HG02970 (cell line): ENCODE results near the gene TBL1Y.
"Not testable (repeated sequence)": the region's sequence is repeated elsewhere in the genome, so short reads cannot be mapped to it uniquely, and the experiment has no call there.

Experiments used
- ATAC-seq: cut with Tn5 transposase; IDR thresholded peaks from one replicate; pipeline ENCODE4 v1.9.1; 2021; ENCODE audit warnings: mild to moderate bottlenecking, moderate library complexity, moderate number of reproducible peaks; ENCODE audit not compliant: unreplicated experiment, low FRiP score

The TBL1Y gene

DNA sequence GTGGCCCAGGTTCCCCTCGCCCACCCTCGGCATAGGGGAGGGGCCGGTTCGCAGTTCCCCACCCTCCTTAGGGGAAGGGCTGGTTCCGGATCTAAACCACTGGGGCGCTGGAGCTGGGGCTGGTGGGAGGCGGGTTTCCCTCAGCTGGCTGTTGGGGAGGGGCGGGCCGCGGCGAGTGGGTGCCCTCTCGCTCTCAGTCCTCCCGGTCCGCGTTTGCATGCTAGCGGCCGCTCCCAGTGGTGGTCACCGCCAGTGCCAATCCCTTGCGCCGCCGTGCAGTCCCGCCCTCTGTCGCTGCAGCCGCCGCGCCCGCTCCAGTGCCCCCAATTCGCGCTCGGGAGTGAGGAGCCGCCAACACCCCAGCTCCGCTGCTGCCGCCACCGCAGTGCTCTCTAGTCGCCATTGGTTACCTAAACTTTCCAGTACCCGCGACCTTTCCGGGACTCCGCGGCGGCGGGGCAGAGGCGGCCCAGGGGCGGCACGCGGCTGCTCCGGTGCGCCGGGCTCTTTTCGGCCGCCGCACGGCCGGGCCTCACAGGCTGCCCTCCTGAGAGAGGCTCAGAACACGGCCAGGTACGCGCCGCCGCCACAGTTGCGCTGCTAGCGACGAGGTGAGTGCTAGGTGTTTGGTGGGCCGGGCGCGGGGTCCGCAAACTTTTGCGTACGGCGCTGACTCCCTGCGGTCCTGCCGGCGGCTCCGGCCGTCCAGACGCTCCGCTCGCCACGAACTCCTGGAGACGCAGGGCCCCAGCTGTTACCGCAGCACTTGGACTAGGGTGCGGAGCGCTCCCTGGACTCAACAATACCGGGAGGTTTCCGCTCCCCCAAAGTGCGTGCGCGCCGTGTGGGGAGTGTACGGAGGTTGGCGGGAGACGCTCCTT is at the start of gene TBL1Y:
TBL1Y (plus strand) TSS at position 326 of the 881 bp plus-strand sequence. CDS start 114,388 bp downstream, outside the sequence.
- no peak for ATAC-seq

DNA sequence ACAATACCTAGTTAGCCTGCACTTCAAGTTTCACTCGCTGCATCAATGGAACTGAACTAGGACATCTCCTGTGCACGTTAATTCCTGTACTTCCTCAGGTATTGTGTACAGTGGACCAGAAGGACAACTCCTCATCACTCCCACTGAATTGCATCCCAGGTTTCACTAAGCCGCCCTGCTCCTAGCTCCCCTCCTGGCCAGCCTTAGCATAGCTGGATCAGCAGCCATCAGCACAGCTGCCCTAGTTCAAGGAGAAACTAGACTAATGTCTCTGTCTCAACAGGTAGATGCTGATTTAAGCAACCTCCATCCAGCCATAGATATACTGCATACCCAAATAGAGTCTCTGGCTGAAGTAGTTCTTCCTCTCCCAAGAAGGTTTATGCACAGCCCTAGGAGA is 16.0 kb upstream of the TBL1Y start:
- ATAC-seq: no peak

DNA sequence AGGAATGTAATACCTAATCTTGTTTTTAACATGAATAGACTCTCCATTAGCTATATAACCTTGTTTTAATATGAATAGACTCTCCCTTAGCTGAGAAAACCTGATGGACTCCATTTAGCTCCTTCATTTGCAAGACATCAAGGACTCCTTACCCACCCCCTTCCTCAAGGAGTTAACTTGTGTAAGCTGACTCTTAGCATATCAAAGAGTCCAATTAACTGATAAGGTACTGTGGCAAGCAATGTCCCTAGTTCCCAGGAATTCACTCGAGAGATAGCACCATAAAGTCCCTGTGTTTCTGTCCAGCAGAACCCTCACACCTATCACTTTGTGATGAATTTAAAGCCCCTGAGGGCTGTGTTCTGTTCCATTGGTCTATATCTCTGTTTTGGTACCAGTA is 15.3 kb upstream of the TBL1Y start:
- ATAC-seq: no peak

DNA sequence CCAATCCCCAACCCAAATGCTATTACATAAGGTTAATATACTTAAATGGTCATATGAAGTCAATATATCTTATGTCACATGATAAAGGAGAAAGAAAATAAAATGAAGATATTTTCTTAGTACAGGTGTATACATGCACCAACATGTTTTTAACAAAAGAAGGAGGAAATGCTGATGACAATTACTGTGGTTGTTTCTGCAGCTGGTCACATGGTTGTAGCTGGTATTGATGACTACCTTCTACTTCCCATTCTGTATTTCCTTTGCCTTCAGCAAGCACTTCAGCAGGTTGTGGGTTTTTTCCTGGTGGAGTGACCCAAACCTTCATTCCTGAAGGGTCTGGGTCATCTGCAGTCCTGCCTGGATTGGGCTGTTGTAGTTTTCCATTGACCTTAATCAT is 8.4 kb upstream of the TBL1Y start:
- ATAC-seq: not testable (repeated sequence)

DNA sequence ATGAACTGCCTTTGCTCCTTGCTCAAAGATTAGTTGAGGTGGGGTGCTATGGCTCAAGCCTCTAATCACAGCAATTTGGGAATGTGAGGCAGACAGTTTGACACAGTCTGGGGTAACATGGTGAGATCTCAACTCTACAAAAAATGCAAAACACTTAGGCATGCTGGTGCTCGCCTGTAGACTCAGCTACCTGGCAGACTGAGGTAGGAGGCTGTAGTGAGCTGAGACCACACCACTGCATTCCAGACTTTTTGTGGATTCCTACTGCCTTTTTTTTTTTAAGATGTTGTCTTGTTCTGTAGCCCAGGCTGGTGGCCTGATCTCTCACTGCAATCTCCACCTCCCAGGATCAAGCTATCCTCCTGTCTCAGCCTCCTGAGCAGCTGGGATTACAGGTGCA is 2.9 kb upstream of the TBL1Y start:
- ATAC-seq: no peak

DNA sequence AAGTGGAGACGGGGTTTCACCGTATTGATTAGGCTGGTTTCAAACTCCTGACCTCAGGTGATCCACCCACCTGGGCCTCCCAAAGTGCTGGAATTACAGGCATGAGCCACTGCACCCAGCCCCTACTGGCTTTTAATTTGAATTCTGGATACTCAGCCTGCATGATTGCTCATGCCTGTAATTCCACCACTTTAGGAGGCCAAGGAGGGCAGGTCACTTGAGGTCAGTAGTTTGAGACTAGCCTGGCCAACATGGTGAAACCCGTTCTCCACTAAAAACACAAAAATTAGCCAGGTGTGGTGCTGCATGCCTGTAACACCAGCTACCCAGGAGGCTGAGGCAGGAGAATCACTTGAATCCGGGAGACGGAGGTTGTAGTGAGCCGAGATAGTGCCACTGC is 2.5 kb upstream of the TBL1Y start:
- ATAC-seq: not testable (repeated sequence)

DNA sequence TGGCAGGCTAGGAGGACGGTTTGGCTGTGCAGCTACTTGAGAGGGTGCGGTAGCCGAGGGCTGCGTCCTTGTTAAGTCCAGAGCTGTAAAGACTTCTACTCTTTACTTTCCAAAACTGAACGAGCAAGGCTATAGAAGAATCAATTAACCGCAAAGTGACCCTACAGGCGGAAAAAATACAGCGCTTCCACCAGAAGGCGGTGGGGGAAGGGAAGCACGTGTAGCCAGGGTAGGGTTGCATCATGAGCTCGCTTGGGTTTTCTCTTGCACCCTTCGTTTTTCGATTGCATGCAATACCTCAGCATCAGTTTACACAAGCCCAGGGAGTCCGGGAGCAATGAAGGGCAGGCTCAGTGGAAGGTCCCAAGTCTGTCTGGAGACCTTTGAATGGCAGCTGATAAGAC is 1.4 kb upstream of the TBL1Y start:
- ATAC-seq: no peak

DNA sequence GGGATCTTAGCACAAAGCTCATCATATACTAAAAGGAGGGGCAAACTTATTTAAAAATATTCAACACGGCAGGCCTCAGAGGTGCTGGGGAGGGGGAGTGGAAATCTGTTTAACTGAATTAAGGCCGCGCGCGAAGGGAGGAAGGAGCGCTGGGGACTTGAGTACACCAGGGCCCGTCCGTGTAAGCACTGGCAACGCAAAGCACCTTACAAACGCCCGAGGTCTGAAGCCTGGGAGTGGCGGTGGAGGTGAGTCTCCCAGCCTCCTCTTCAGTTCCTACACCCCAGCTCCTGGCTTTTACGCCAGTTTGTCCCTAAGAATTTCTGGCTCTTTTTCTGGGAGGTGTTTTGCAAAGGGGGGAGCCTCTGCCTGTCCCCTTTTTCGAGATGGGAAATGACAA is 641 bp upstream of the TBL1Y start:
- ATAC-seq: no peak

DNA sequence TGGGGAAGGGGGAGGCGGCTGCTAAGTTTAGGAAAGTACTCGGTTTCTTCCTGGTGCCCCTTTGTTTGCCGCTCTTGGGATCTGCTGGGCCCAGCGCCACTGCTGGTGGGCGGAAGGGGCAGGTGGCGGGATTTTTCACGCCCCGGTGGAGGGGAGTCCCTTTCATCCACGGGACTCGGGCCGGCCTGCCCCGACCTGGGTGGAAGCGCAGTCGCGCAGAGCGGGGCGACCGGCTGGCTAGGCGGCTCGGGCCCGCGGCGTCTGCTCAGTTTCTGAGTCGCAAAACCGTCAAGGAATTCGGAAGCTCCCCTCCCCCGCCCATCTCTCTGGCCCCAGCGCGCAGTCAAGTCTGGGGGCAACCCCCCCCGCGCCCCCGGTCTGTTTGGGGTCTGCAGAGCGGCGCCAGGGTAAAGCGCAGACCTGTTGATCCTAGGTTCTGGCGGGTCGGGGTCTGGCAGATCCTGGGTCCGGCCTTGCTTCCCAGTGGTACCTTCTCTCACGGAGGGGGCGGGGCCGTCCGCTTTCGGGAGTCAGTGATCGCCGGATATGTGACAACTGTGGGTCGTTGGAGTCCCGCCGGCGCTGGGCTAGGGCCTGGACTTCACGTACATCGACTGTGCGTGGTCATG is 870 bp downstream of the TBL1Y start, which contains the start of gene AMELY:
AMELY (minus strand) TSS at position 500 of the 629 bp plus-strand sequence. CDS start 39,144 bp downstream, outside the sequence.
- no peak for ATAC-seq

DNA sequence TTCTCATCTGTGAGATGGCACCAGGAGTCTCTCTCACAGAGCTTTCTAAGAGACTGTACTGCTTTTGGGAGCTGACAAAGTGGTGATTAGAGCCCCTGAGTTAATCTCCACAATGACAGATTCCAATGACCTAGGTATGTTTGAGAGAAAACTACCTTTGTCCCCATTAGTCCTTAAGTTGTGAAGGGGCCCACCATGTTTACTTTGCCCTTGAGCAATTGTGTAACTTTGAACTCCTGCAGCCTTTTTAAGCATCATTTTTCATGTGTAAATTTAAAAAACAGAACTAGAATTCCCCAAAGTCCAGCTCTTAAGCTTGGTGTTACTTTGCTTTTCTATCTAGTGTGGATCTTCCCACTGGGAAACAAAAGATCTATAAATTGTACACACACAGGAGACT is 2.9 kb downstream of the TBL1Y start:
- no peak for ATAC-seq

DNA sequence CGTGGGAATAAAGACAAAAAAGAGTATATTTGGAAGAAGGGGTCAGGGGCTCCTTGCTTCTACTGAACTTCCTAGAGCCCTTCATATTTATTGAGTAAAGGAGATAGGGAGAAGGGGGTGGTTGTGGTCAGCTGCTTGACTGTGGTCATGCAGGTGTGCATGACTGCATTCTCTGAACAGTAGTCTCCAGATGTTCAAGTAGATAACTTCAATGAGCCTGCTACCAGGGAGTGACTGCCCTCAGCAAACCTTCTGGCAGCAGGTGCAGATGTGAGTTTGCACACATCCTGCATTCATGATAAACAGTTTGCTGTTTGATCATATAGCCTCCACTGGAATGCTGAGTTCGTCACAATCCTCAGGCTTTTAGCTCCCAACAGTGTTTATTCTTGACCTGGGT is 10.6 kb downstream of the TBL1Y start:
- no peak for ATAC-seq

DNA sequence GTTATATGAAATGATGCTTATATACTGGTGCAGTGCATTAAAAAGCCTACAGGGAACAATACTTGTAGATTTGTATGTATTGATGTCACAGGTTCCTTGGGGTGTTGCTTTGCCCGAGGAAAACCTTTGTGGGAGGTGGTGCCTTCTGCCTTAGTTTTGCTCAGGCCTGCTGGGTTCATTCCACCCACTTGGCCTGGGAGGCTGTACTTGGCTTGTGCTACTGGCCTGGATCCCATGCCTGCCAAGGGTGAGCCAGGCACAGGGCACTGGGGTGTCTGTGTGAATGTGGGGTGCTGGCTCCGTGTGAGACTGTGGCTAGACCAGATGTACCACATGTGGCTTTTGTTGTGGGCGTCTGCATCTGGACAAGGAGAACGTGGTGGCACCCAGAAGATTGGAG is 17.8 kb downstream of the TBL1Y start:
- ATAC-seq: no peak

DNA sequence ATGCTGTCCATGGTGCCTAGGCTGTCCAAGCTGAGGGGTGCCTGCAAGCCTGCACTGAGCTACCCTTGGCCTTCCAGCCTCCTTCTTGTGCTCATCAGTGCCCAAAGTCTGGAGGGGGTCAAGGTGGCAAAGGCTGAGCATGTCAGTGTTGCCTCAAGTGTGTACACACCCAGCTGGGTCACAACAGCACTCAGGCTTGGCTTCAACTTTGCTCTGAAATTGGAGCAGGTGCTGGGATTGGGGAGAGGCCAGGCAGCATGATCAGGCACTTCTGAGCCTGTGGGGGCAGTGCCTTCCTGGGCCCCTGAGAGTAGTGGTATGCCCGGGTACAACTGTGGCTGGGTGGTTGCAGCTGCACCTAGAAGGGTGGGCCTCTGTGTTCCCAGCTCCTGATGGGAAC is 18.7 kb downstream of the TBL1Y start:
- no peak for ATAC-seq

DNA sequence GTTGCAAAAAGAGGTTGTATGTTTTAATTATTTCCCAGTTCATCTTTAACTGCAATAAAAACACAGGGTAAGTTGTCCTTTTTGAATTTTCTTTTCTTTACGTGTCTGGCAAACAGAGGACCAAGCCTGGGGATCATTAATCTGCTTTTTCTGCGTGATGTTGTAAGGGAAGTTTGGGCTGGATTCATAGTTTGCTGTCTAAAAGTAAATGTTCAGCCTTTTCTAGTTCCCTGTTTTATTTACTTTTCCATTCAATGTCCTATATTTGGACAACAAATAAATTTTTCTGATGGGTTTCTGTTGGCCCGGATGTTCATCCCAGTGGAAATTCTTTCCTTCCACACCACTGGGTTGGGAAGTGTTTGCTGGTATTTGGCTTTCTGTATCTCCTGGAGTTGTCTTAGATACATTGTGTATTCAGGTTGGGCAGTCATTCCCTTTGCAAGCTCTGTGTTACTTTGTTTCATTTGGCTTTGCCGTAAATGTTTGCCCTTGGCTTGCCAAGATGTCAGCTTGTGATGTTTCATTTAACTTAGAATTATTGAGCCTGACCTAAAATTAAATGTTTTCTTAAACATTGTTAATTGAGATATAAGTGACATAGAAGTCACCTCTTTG is 21.4 kb downstream of the TBL1Y start:
- no peak for ATAC-seq

DNA sequence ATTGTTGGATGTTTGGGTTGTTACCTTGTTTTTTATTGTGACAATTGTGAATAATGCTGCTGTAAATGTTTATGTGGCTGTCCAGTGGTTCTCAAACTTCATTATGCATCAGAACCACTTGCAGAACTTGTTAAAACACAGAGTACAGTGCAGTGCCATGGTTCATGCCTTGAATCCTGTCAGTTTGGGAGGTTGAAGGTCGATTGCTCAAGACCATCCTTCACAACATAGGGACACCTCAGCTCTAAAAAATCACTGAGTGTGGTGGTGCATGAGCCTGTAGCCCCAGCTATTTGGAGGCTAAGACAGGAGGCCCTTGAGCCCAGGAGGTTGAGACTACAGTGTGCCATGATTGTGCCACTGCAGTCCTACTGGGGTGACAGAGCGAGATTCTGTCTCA is 25.0 kb downstream of the TBL1Y start:
- ATAC-seq: no peak

DNA sequence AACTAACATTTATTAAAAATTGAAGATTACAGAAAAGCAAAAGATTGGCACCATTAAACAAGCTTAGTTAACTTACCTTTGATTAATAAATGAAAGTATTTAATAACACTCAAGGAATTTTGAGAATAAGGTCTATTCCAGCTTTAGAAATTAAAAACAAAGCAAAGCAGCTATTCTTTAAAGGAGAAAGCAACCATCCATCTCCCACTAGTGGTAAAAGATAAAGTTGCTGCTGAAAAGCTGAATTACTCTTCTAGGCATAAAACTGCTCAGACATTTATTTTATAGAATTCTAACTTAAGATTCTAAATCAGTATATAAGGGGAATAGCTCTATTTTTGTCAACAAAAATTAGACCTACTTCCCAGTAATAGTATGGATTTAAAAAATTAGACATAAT is 37.2 kb downstream of the TBL1Y start:
- no peak for ATAC-seq

DNA sequence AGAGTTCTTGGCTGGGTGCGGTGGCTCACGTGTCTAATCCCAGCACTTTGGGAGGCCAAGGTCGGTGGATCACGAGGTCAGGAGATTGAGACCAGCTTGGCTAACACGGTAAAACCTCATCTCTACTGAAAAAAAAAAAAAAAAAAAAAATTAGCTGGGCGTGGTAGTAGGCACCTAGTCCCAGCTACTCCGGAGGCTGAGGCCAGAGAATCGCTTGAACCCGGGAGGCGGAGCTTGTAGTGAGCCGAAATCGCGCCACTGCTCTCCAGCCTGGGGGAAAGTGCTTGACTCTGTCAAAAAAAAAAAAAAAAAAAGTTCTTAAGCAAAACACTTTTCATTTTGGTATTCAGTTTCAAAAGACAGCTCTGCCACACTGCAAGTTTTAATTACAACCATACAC is 37.9 kb downstream of the TBL1Y start:
- no peak for ATAC-seq

DNA sequence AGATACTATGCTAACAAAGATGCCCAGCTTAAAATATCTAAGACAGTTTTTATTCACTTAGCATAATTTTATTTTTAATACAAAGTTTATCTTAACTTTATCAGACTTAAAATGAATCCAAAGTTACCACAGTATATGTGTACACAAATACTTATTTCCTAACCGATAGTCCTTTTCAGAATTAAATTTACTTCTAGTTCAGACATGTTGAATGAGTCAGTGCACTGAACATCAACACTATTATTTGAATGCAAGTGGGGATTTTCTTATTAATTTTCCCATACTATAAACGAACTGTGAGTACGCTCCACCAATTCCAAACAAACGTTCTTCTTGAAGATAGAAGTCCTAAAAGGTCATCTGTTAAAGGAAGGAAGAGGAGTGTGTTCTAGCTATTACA is 39.5 kb downstream of the TBL1Y start:
- ATAC-seq: no peak

DNA sequence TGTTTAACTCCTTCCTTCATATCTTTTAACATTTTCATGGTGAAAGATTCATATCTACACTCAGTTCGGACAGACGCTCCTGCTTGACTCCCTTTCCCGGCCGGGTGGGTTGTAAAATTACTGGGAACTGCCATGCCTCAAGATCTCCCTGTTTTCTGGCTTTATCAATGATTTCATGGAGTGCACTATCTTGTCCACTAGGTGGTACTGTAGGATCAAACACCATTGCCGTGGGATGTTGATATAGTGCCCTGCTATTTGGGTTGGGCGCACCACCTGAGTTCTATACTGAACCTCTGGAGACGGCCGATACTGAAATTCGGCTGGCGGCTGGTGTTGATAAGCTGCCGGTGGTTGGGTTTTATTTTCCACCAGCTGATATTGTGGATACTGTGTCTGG is 54.2 kb downstream of the TBL1Y start:
- no peak for ATAC-seq

DNA sequence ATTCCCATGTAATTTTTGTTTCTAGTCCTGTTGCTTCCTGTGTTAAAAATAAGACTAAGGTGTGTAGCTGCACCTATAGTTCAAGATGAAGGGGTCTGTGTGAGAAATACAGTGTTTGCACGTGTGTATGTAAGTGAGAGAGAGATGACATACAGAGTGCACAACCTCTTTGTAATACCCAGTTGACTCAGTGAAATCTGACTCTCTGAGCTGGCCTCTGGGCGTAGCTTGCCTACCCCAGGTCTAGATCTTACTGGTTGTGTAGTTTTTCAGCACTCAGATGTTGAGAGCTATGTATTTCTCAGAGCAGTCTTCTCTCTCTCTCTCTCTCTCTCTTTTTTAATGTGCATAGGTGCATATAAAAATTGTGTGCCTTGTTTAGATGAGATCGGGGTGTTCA is 56.0 kb downstream of the TBL1Y start:
- no peak for ATAC-seq

DNA sequence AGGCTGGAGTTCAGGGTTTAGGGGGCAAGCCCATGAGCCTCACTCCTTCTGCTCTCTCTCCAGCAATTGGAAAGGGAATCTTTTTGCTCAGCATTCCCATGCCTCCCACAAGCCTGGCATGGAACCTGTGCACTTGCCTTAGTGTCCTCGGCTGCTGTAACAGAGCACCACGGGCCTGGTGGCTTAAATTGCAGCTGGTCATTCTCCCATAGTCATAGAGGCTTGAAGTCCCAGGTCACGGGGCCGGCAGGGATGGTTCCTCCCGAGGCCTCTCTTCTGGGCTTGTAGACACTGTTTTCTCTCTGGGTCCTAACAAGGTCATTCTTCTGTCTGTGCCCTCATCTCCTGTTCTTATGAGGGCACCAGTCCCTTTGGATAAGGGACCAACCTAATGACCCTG is 57.2 kb downstream of the TBL1Y start:
- no peak for ATAC-seq
